Colonic mucosa (tissue), 4 donors: ENCODE measurements around the gene RALGAPA2. TPM values are rescaled to one million over a fixed set of nuclear protein-coding genes. Genes with fewer than 3 reads are reported as not detected.
A peak's percentile ranks its signal among the peaks of the same experiment; 100 is the strongest.

Experiments used
- DNase-seq: peaks from one replicate; pipeline ENCODE4 v3.0.0-alpha.2; 2020
- H3K27ac ChIP-seq: fragments of 200-600 bp; one replicate; pipeline ENCODE4 v1.8.0; 2021
- H3K27me3 ChIP-seq: fragments of 200-600 bp; one replicate; pipeline ENCODE4 v1.8.0; 2021
- H3K36me3 ChIP-seq: fragments of 200-600 bp; one replicate; pipeline ENCODE4 v1.8.0; 2021
- H3K4me1 ChIP-seq: fragments of 200-600 bp; one replicate; pipeline ENCODE4 v1.8.0; 2021; ENCODE audit warnings: mild to moderate bottlenecking
- H3K4me3 ChIP-seq: fragments of 200-600 bp; one replicate; pipeline ENCODE4 v1.8.0; 2021
- H3K9ac ChIP-seq, 2 donors: one replicate each; pipeline ENCODE4 v1.7.0; 2013; ENCODE audit warnings: control low read depth in 2 of 2, low read depth in 2 of 2, low read length in 2 of 2
- H3K9me3 ChIP-seq: fragments of 200-600 bp; one replicate; pipeline ENCODE4 v1.8.0; 2021
- intact Hi-C: fragments of 100-400 bp; cut with DNase I; formaldehyde crosslinking; loops from one replicate; pipeline ENCODE4 v1.14.1; 2022
- total RNA-seq, 2 donors: library from RNA; stranded (reverse); fragmentation: NEBNext Ultra II Directional in 1 of 2; extraction: Animal tissue kit (Norgen Biotek cat#: 25700) in 1 of 2; gene quantifications; one replicate each; pipeline ENCODE4 v1.2.1, GENCODE V29; 2021
- TF ChIP-seq, protein P1 (sequence below): fragments of 200-600 bp; IDR thresholded peaks from one replicate; pipeline ENCODE4 v1.8.0; 2022; ENCODE audit warnings: antibody characterized with exemption, mild to moderate bottlenecking
- donor health status: healthy.
- donor health status: DM: no; HTN: no; CAD: no.
- donor health status: DM: no; HTN: no; CAD: no.

RALGAPA2 gene
- total RNA-seq, 2 donors from 2014 or later: 64.5 to 66.1 TPM

DNA sequence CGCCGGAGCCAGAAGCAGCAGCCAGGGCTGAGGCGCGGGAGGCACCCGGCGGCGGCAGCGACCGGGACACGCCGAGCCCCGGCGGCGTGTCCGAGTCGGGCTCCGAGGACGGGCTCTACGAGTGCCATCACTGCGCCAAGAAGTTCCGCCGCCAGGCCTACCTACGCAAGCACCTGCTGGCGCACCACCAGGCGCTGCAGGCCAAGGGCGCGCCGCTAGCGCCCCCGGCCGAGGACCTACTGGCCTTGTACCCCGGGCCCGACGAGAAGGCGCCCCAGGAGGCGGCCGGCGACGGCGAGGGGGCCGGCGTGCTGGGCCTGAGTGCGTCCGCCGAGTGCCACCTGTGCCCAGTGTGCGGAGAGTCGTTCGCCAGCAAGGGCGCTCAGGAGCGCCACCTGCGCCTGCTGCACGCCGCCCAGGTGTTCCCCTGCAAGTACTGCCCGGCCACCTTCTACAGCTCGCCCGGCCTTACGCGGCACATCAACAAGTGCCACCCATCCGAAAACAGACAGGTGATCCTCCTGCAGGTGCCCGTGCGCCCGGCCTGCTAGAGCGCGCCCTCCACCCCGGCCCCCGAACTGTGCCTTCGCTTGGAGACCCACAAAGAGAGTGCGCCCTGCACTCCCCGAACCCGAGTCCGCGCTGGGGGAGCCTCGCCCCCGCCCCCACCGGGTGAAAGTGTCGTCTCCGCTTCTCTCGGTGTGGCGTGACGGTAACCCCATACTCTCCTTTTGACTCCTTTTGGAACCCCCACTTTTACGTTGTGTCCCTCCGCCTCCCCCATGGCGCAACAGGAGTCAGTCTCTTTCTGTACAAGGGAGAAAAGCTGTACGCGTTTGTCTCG is 343.0 kb downstream of the RALGAPA2 start:
- peaks cover 6% of the 10 kb centered on the region for H3K4me1 ChIP-seq
- H3K9ac ChIP-seq: no peak overlapping the region
- peak; percentile 52 for DNase-seq
- intact Hi-C loops: no loop called here
- H3K9me3 ChIP-seq: no peaks in the 10 kb centered on the region
- TF ChIP-seq, protein P1, sequence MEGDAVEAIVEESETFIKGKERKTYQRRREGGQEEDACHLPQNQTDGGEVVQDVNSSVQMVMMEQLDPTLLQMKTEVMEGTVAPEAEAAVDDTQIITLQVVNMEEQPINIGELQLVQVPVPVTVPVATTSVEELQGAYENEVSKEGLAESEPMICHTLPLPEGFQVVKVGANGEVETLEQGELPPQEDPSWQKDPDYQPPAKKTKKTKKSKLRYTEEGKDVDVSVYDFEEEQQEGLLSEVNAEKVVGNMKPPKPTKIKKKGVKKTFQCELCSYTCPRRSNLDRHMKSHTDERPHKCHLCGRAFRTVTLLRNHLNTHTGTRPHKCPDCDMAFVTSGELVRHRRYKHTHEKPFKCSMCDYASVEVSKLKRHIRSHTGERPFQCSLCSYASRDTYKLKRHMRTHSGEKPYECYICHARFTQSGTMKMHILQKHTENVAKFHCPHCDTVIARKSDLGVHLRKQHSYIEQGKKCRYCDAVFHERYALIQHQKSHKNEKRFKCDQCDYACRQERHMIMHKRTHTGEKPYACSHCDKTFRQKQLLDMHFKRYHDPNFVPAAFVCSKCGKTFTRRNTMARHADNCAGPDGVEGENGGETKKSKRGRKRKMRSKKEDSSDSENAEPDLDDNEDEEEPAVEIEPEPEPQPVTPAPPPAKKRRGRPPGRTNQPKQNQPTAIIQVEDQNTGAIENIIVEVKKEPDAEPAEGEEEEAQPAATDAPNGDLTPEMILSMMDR: no peak
- H3K27me3 ChIP-seq: peaks cover 65% of the 10 kb centered on the region
- no peaks in the 10 kb centered on the region for H3K36me3 ChIP-seq
- H3K27ac ChIP-seq: no peak overlapping the region
- H3K4me3 ChIP-seq: no peak overlapping the region

DNA sequence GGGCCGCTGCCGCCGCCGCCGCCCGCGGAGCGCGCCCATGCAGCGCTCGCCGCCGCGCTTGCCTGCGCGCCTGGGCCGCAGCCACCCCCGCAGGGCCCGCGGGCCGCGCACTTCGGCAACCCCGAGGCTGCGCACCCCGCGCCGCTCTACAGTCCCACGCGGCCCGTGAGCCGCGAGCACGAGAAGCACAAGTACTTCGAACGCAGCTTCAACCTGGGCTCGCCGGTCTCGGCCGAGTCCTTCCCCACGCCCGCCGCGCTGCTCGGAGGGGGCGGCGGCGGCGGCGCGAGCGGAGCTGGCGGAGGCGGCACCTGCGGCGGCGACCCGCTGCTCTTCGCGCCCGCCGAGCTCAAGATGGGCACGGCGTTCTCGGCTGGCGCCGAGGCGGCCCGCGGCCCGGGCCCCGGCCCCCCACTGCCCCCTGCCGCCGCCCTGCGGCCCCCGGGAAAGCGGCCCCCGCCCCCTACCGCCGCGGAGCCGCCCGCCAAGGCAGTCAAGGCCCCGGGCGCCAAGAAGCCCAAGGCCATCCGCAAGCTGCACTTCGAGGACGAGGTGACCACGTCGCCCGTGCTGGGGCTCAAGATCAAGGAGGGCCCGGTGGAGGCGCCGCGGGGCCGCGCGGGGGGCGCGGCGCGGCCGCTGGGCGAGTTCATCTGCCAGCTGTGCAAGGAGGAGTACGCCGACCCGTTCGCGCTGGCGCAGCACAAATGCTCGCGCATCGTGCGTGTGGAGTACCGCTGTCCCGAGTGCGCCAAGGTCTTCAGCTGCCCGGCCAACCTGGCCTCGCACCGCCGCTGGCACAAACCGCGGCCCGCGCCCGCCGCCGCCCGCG is 343.8 kb downstream of the RALGAPA2 start:
- no peak overlapping the region for H3K4me3 ChIP-seq
- H3K27me3 ChIP-seq: peaks cover 74% of the 10 kb centered on the region
- no peak overlapping the region for H3K27ac ChIP-seq
- peaks cover 10% of the 10 kb centered on the region for H3K4me1 ChIP-seq
- no peak overlapping the region for H3K9ac ChIP-seq
- TF ChIP-seq, protein P1: no peak
- no peaks in the 10 kb centered on the region for H3K9me3 ChIP-seq
- DNase-seq: no peak
- H3K36me3 ChIP-seq: no peaks in the 10 kb centered on the region
- intact Hi-C loops: no loop called here

DNA sequence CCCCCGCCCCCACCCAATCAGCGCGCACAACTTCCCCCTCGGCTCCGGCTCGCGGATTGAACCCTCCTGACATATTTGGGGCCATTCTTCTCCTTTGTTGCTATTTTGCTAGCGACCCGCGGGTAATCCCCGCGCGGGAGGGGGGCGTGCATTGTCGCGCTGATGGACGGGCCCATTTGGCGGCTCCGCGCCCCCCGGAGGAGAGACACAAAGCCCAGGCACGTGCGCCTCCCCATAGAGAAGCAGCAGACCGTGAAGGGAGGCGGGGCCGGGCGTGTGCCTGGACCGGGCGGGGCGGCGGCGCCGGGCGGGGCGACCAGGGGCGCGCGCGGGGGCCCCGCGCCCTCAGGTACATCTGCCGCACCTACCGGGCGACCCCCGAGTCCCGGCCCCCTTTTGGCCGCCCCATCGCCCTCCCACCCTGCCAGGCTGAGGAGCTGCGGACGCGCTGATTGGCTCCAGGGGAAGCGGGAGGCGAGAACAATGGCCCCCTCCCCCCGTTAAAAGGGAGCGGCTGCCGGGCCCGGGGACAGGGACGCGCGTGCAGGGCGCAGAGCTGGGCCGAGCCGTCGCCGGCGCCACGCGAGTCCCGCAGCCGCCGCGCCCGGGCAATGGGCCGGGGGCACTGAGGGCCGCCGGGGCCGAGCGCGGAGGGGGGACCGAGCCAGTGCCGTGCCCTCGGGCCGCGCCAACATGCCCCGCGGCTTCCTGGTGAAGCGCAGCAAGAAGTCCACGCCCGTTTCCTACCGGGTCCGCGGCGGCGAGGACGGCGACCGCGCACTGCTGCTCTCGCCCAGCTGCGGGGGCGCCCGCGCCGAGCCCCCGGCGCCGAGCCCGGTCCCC is 344.6 kb downstream of the RALGAPA2 start, which contains the start of gene INSM1:
INSM1 (plus strand) TSS at position 530 of the 843 bp plus-strand sequence; CDS start at position 694, 164 bp downstream.
- intact Hi-C loops: no loop called here
- no peak for DNase-seq
- Histone ChIP-seq H3K9me3 (no peaks in the 10 kb centered on the region), H3K27me3 (peaks cover 78% of the 10 kb centered on the region), H3K4me3 (no peak within 1 kb of the TSS), H3K4me1 (peaks cover 10% of the 10 kb centered on the region), H3K27ac (no peak within 1 kb of the TSS), H3K36me3 (no peaks in the 10 kb centered on the region), H3K9ac (no peak within 1 kb of the TSS)
- TF ChIP-seq, protein P1: no peak

DNA sequence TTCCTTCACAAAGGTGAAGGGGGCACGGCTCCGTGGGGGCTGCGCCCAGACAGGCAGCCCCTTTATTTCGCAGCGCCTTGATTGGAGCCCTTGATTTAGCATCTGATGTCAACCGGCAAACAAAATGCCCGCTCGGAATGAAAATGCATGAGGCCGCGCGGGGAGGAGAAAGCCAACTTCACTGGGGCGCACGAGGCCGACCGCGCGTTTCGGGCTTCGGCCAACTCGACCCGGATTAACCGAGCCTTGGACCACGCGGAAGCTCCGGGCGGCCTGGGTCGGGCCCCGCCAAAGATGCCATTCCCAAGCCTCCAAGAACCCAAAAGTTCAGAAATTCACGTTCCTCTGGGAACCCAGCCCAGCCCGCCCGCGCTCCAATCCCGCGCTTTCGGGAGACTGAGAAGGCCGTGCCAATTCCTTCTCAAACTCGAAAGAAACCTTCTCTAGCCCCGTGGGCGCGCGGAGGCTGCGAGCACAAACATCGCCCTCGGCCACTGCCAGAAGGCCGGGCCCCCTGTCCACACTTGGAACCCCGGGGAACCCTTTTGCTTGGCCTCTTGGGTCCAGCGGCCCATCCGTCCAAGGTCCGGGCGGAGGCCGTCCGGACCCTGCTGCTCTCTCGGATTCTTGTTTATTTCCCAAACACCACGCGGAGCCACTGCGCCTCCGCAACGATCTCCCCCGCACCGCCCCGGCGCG is 345.4 kb downstream of the RALGAPA2 start:
- peaks cover 78% of the 10 kb centered on the region for H3K27me3 ChIP-seq
- H3K9ac ChIP-seq: no peak overlapping the region
- no peak overlapping the region for H3K27ac ChIP-seq
- no peaks in the 10 kb centered on the region for H3K36me3 ChIP-seq
- TF ChIP-seq, protein P1: no peak
- intact Hi-C loops: no loop called here
- H3K9me3 ChIP-seq: no peaks in the 10 kb centered on the region
- peaks cover 10% of the 10 kb centered on the region for H3K4me1 ChIP-seq
- no peak overlapping the region for H3K4me3 ChIP-seq
- DNase-seq: no peak
